GM19468 (cell line): ENCODE results near the gene ERAS.
"Not testable (repeated sequence)": the region's sequence is repeated elsewhere in the genome, so short reads cannot be mapped to it uniquely, and the experiment has no call there.

Source experiments
- ATAC-seq: cut with Tn5 transposase; IDR thresholded peaks from one replicate; pipeline ENCODE4 v1.9.1; 2021; ENCODE audit warnings: mild to moderate bottlenecking, moderate library complexity, moderate number of reproducible peaks; ENCODE audit not compliant: unreplicated experiment; ENCODE audit errors: extremely low read depth

Gene ERAS

DNA sequence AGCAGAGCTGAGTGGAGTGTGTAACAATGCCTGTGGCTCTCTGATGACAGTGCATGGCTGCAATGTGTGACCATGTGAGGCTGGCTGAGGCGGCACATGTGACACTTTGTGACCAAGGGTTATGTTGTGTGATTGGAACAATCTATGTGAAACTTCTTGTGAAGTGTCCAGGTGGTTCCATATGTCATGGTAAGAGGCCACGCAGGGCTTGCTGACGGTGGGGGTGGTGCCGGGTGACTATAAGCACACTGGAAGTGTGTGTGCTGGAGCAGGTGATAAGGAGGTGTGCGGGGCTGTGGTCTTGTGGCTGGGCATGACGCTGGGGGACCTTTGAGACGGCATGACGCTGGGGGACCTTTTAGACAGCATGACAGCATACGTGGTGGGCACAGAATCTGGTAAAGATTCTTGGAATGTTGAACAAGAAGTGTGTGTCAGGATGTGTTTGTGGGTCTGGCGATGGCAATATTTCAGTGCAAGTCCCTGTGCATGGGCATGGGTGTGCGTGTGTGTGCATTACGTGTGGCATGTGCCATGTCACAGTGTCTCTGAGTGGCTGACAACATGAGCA lies 31.9 kb upstream of the ERAS start:
- no peak for ATAC-seq

- ATAC-seq: no peak
Observed at GRCh38 chrX:48794911-48795515, 31.3 kb upstream of the ERAS start.

GRCh38 chrX:48798318-48798717 lies 28.0 kb upstream of the ERAS start:
- no peak for ATAC-seq

GRCh38 chrX:48800574-48801279 lies 25.6 kb upstream of the ERAS start:
- no peak for ATAC-seq

DNA sequence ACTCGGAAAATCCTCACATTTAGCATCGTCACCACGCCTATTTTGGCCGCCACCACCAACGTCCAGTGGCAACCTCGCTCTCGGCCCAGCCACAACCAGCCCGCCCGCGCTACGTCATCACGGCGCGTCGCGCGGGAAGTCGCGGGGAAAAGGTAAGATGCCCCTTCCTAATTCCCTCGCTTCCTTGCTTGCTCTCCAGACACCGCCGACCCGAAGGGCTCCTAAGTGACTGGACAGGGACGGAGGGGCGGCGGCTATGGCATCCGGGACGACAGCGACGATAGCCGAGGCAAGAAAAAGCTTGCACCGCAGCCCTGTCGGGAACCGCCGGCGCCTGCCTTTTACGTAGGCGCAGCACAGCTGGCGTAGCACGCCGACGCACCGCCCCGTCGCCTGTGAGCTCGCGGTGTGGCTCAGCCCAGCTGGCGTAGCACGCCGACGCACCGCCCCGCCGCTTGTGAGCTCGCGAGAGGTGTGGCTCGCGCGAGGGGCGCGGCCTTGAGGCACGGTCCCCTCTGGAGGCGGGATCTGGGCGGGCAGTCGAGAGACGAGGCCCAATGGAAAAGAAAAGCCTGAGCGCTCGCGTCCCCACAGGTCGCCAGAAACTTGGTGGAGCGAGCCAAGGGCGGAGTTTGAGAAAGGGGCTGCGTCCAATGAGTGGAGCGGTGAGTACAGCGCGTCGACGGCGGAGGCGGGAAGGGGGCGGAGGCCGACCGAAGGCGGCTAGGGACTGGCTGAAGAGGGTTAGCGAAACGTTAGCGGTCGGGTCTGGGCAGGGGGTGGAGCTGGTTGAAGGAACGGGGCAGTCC lies 24.8 kb upstream of the ERAS start, which contains the start of gene HDAC6:
TSS of gene HDAC6 (plus strand) at position 788 of the 809 bp plus-strand sequence. CDS start 626 bp downstream, outside the sequence.
- ATAC-seq: peak; percentile 70

GRCh38 chrX:48802089-48802904 lies 24.0 kb upstream of the ERAS start:
- peak; percentile 14 for ATAC-seq

DNA sequence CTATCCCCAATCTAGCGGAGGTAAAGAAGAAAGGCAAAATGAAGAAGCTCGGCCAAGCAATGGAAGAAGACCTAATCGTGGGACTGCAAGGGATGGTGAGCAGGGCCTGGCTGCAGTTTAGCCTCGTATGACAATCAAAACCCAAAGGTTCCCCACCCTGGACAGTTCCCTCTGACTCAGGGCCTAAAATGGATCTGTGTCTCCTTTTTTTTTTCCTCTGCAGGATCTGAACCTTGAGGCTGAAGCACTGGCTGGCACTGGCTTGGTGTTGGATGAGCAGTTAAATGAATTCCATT lies 23.5 kb upstream of the ERAS start:
- no peak for ATAC-seq

GRCh38 chrX:48806081-48806480 lies 20.2 kb upstream of the ERAS start:
- ATAC-seq: no peak

DNA sequence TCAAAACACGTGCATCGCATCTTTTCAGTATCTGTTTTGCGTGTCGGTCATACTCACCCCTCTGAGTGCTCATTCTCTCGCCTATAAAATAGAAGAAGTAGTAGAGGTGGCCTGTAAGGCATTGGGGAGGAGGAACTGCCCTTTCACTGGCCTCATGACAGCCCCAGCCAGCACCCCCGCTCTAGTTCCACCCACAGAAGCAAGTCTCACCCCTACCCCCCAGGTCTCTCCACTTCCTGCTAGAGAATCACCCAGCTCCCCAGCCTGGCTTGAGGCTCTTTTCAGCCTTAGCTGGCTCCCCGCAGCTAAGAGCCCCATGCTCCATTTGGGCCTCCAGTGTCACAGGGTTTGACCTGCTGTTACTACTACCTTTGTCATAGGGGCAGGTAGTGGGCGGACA lies 12.7 kb upstream of the ERAS start:
- ATAC-seq: no peak

- no peak for ATAC-seq
Observed at GRCh38 chrX:48814722-48815121, 11.6 kb upstream of the ERAS start.

DNA sequence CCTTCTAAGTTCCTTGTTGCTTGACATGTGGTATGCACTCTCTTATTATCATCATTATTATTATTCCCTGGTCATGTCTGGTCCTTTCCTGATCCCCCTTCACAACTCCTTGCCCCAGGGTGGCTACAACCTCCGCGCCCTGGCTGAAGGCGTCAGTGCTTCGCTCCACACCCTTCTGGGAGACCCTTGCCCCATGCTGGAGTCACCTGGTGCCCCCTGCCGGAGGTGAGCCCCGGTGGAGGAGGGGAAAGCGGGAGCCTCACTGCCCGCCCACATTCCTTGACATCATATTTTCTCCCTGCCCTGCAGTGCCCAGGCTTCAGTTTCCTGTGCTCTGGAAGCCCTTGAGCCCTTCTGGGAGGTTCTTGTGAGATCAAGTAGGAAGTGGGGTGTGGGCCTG lies 11.0 kb upstream of the ERAS start:
- ATAC-seq: no peak

DNA sequence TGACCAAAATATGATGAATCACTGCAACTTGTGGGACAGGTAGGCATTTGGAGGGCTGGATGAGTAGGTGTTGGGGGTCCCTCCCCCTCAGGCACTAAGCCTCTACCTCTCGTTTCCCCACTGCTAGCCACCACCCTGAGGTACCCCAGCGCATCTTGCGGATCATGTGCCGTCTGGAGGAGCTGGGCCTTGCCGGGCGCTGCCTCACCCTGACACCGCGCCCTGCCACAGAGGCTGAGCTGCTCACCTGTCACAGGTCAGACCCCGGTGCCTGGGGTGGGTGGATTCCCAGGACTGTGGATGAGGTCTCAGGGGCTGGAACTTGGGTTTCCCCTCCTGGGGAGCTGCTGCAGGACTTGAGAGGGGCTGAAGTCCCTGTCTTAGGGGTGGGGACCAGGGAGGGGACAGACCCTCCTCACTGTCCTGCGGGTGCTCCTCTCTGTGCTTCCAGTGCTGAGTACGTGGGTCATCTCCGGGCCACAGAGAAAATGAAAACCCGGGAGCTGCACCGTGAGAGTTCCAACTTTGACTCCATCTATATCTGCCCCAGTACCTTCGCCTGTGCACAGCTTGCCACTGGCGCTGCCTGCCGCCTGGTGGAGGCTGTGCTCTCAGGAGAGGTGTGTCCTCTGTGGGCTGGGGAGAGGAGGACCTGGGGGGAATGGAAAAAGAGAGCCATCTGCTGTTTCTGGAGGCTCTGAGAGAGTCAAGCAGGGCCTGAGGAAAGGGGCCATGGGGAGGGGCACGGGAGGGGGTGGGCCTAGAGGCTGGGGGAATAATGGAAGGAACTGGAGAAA lies 10.1 kb upstream of the ERAS start:
- no peak for ATAC-seq

GRCh38 chrX:48818098-48818497 lies 8.2 kb upstream of the ERAS start:
- no peak for ATAC-seq

DNA sequence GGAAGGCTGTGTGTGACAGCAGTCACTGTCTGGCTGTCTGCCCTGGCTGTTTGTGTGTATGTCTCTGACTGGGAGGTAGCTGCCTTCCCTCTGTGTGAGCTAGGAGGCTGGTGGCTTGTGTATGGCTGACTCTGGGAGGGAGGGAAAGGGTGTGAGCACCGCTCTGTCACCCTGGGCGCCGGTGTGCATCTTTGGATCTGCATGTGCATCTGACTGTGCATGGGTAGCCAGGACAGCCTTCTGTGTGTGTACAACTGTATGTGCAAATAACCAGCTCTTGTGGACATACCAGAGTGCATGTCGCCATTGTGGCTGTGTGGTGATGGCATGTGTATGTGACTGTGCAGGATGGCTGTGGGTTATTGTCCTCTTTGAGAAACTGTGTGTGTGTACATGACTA lies 7.4 kb upstream of the ERAS start:
- no peak for ATAC-seq

DNA sequence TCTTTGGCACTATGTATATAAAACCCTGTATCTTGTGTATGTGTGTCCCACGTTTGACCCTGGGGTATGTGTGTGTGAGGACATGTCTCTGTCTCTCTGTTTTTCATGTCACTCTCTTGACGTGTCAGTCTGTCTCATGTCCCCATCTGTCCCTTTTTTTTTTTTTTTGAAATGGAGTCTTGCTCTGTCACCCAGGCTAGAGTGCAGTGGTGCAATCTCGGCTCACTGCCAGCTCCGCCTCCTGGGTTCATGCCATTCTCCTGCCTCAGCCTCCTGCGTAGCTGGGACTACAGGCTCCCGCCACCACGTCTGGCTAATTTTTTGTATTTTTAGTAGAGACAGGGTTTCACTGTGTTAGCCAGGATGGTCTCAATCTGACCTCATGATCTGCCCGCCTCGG lies 6.9 kb upstream of the ERAS start:
- not testable (repeated sequence) for ATAC-seq

DNA sequence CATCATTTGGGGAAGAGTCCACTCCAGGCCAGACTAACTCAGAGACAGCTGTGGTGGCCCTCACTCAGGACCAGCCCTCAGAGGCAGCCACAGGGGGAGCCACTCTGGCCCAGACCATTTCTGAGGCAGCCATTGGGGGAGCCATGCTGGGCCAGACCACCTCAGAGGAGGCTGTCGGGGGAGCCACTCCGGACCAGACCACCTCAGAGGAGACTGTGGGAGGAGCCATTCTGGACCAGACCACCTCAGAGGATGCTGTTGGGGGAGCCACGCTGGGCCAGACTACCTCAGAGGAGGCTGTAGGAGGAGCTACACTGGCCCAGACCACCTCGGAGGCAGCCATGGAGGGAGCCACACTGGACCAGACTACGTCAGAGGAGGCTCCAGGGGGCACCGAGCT lies 3.3 kb upstream of the ERAS start:
- ATAC-seq: no peak

- ATAC-seq: no peak
Observed at GRCh38 chrX:48824066-48824465, 2.2 kb upstream of the ERAS start.

DNA sequence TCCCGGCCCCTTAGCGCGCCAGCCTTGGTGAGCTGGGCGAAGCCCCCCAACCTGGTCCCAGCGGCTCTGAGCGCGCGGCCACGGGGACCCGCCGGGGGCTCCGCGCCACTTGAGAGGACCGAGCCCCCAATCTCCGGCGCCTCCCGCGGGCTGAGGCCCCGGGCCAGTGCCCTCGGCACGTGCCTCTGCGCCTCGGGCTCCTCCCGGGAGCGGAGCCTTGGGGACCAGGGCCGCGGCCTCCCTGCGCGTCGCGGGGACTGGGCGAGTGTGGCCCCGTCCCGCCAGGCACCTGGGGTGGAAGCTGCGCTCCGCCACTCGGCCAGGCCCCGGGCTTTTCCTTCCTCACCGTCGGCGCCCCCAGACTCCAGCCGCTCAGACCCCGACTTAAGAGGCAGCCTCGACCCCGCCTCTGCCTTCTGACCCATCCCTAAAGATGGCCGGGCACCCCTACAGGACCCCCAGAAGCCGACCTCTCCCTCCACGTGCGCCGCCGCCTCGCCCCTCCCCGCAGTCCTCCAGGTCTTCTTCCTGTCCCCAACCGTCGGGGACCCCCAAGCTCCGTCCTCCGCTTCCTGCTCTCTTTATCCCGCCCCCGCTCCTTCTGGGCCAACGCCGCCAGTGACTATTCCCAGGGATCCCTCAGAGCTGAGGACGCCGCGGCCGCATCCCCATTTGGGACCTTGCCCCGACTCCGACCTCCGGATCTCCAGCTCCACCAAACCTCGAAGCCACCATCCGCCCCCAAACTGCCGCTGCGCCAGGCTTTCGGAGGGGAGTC lies 752 bp downstream of the ERAS start:
- no peak for ATAC-seq

DNA sequence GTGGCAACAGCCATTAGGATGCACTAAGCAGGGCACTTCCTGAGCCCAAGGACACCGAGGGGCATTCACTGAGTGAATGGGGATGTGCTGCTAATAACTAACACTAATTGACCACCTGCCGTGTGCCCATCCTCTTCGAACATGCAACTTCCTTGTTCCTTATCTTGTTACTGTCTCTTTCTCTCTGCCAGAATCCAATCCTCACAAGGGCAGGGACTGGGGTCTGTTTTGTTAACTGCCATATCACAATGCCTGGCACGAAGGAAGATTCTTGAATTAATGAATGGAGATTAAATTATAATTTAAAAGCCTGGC lies 1.3 kb downstream of the ERAS start:
- no peak for ATAC-seq
